ENCODE data around the gene FANCM.

The FANCM gene

DNA sequence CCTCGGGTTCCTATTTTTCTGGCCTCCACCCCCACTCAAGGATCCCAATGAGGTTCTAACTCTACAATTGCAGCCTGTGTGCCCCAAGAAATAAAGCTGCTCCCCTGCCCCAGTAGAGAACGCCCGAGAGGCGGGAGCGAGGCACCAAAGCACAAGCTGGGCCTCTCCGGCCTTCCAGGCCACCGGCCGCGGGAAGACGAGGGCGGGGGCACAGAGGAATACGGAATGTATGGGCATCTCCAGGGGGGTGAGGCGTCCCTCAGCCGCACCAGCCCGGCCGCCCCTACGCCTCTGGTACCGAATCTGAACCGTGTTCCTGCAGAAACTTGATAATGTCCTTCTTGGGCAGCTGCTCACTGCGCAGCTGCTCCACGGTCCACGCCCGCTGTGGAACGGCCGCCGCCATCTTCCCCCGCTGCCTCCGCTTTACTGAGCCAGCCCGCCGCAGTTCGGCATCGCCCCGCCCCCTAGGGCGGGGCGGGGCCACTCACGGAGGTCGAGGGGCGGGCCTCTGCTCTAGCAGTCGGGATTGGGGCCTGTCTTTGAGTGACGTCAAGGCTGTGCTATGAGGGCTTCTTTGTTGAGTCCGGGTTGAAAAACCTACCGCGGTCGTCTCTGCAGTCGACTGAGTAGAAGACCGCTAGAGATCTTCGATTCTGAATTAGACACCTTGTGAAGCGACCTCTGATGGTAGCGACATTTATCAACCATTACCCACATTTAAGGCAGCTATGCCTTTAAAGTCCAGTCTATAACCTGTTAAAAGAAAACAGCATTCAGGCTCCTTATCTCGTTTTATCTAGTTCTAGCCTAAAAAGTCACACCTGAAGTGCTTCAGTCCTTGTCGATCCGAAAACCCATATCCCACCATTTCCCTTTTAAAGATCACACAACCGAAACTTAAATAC is 1.4 kb upstream of the FANCM start, which contains the start of gene FKBP3 (continued):
- TF ChIP-seq, protein P1, sequence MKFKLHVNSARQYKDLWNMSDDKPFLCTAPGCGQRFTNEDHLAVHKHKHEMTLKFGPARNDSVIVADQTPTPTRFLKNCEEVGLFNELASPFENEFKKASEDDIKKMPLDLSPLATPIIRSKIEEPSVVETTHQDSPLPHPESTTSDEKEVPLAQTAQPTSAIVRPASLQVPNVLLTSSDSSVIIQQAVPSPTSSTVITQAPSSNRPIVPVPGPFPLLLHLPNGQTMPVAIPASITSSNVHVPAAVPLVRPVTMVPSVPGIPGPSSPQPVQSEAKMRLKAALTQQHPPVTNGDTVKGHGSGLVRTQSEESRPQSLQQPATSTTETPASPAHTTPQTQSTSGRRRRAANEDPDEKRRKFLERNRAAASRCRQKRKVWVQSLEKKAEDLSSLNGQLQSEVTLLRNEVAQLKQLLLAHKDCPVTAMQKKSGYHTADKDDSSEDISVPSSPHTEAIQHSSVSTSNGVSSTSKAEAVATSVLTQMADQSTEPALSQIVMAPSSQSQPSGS (tag by site-specific recombination; IDR thresholded peaks at IDR 0.05; ENCODE audit: low read depth), result no peak; the same call in 1 of the 2 replicates
- TF ChIP-seq ZNF266 (tag by site-specific recombination; IDR thresholded peaks at IDR 0.05; ENCODE audit: low read depth) (no peak), ZNF16 (tag by site-specific recombination; IDR thresholded peaks at IDR 0.05; ENCODE audit: low read depth) (no peak), ZNF514 (tag by site-specific recombination; IDR thresholded peaks at IDR 0.05) (no peak), ZBTB21 (tag by site-specific recombination; IDR thresholded peaks at IDR 0.05) (peak; percentile 19; the same call in 1 of the 2 replicates), PRDM1 (tag by site-specific recombination; IDR thresholded peaks at IDR 0.05) (no peak), MZF1 (tag by site-specific recombination; IDR thresholded peaks at IDR 0.05; ENCODE audit: borderline replicate concordance) (no peak), ZNF768 (tag by site-specific recombination; IDR thresholded peaks at IDR 0.05) (no peak), ZNF624 (tag by site-specific recombination; IDR thresholded peaks at IDR 0.05) (no peak), ZNF140 (tag by site-specific recombination; IDR thresholded peaks at IDR 0.05) (no peak), FEZF1 (tag by site-specific recombination; IDR thresholded peaks at IDR 0.05) (no peak), ZNF10 (tag by site-specific recombination; IDR thresholded peaks at IDR 0.05) (no peak), ZNF223 (tag by site-specific recombination; IDR thresholded peaks at IDR 0.05) (no peak), GLIS2 (tag by site-specific recombination; IDR thresholded peaks at IDR 0.05) (peak; percentile 53; the same call in 1 of the 2 replicates), KLF10 (tag by site-specific recombination; IDR thresholded peaks at IDR 0.05) (no peak), YY1 (tag by site-specific recombination; IDR thresholded peaks at IDR 0.05) (peak; percentile 83), ZNF132 (tag by site-specific recombination; IDR thresholded peaks at IDR 0.05; ENCODE audit: borderline replicate concordance) (no peak), ZNF623 (tag by site-specific recombination; IDR thresholded peaks at IDR 0.05) (no peak), KLF7 (tag by site-specific recombination; IDR thresholded peaks at IDR 0.05; ENCODE audit: borderline replicate concordance) (0 out of 2 replicates have a peak, but pooled peaks have one; percentile 55), ZNF76 (tag by site-specific recombination; IDR thresholded peaks at IDR 0.05; ENCODE audit: borderline replicate concordance, low read depth) (peak; percentile 49; the same call in 1 of the 2 replicates), ZNF335 (tag by site-specific recombination; conservative IDR thresholded peaks at IDR 0.05) (peak; percentile 51)
- TF ChIP-seq, protein P2, sequence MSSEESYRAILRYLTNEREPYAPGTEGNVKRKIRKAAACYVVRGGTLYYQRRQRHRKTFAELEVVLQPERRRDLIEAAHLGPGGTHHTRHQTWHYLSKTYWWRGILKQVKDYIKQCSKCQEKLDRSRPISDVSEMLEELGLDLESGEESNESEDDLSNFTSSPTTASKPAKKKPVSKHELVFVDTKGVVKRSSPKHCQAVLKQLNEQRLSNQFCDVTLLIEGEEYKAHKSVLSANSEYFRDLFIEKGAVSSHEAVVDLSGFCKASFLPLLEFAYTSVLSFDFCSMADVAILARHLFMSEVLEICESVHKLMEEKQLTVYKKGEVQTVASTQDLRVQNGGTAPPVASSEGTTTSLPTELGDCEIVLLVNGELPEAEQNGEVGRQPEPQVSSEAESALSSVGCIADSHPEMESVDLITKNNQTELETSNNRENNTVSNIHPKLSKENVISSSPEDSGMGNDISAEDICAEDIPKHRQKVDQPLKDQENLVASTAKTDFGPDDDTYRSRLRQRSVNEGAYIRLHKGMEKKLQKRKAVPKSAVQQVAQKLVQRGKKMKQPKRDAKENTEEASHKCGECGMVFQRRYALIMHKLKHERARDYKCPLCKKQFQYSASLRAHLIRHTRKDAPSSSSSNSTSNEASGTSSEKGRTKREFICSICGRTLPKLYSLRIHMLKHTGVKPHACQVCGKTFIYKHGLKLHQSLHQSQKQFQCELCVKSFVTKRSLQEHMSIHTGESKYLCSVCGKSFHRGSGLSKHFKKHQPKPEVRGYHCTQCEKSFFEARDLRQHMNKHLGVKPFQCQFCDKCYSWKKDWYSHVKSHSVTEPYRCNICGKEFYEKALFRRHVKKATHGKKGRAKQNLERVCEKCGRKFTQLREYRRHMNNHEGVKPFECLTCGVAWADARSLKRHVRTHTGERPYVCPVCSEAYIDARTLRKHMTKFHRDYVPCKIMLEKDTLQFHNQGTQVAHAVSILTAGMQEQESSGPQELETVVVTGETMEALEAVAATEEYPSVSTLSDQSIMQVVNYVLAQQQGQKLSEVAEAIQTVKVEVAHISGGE (tag by site-specific recombination; conservative IDR thresholded peaks at IDR 0.05; ENCODE audit: low read depth), result peak; percentile 64
- TF ChIP-seq, protein P3, sequence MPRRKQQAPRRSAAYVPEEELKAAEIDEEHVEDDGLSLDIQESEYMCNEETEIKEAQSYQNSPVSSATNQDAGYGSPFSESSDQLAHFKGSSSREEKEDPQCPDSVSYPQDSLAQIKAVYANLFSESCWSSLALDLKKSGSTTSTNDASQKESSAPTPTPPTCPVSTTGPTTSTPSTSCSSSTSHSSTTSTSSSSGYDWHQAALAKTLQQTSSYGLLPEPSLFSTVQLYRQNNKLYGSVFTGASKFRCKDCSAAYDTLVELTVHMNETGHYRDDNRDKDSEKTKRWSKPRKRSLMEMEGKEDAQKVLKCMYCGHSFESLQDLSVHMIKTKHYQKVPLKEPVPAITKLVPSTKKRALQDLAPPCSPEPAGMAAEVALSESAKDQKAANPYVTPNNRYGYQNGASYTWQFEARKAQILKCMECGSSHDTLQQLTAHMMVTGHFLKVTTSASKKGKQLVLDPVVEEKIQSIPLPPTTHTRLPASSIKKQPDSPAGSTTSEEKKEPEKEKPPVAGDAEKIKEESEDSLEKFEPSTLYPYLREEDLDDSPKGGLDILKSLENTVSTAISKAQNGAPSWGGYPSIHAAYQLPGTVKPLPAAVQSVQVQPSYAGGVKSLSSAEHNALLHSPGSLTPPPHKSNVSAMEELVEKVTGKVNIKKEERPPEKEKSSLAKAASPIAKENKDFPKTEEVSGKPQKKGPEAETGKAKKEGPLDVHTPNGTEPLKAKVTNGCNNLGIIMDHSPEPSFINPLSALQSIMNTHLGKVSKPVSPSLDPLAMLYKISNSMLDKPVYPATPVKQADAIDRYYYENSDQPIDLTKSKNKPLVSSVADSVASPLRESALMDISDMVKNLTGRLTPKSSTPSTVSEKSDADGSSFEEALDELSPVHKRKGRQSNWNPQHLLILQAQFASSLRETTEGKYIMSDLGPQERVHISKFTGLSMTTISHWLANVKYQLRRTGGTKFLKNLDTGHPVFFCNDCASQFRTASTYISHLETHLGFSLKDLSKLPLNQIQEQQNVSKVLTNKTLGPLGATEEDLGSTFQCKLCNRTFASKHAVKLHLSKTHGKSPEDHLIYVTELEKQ (tag by site-specific recombination; IDR thresholded peaks at IDR 0.05; ENCODE audit: borderline replicate concordance), result no peak
- TF ChIP-seq, protein P4, sequence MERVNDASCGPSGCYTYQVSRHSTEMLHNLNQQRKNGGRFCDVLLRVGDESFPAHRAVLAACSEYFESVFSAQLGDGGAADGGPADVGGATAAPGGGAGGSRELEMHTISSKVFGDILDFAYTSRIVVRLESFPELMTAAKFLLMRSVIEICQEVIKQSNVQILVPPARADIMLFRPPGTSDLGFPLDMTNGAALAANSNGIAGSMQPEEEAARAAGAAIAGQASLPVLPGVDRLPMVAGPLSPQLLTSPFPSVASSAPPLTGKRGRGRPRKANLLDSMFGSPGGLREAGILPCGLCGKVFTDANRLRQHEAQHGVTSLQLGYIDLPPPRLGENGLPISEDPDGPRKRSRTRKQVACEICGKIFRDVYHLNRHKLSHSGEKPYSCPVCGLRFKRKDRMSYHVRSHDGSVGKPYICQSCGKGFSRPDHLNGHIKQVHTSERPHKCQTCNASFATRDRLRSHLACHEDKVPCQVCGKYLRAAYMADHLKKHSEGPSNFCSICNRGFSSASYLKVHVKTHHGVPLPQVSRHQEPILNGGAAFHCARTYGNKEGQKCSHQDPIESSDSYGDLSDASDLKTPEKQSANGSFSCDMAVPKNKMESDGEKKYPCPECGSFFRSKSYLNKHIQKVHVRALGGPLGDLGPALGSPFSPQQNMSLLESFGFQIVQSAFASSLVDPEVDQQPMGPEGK (tag by site-specific recombination; IDR thresholded peaks at IDR 0.05), result peak; percentile 64
- TF ChIP-seq, protein P5, sequence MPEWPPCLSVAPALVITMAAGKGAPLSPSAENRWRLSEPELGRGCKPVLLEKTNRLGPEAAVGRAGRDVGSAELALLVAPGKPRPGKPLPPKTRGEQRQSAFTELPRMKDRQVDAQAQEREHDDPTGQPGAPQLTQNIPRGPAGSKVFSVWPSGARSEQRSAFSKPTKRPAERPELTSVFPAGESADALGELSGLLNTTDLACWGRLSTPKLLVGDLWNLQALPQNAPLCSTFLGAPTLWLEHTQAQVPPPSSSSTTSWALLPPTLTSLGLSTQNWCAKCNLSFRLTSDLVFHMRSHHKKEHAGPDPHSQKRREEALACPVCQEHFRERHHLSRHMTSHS (tag by site-specific recombination; IDR thresholded peaks at IDR 0.05), result no peak
- TF ChIP-seq, protein P6, sequence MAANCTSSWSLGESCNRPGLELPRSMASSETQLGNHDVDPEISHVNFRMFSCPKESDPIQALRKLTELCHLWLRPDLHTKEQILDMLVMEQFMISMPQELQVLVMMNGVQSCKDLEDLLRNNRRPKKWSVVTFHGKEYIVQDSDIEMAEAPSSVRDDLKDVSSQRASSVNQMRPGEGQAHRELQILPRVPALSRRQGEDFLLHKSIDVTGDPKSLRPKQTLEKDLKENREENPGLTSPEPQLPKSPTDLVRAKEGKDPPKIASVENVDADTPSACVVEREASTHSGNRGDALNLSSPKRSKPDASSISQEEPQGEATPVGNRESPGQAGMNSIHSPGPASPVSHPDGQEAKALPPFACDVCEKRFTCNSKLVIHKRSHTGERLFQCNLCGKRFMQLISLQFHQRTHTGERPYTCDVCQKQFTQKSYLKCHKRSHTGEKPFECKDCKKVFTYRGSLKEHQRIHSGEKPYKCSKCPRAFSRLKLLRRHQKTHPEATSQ (tag by site-specific recombination; IDR thresholded peaks at IDR 0.05), result no peak

Measured in HEK293 (cell line).